GM21717 (cell line): ENCODE data around the gene NLRP1.

Experiments
- ATAC-seq: cut with Tn5 transposase; IDR thresholded peaks from one replicate; pipeline ENCODE4 v1.9.1; 2021; ENCODE audit warnings: mild to moderate bottlenecking, moderate library complexity; ENCODE audit not compliant: unreplicated experiment

NLRP1 gene

GRCh38 chr17:5485270-5486205, 98.8 kb downstream of the NLRP1 start, which contains the start of gene DERL2:
DERL2 (minus strand) TSS chr17:5486178; CDS start chr17:5486161, 17 bp downstream.
- ATAC-seq: peak; percentile 30

DNA sequence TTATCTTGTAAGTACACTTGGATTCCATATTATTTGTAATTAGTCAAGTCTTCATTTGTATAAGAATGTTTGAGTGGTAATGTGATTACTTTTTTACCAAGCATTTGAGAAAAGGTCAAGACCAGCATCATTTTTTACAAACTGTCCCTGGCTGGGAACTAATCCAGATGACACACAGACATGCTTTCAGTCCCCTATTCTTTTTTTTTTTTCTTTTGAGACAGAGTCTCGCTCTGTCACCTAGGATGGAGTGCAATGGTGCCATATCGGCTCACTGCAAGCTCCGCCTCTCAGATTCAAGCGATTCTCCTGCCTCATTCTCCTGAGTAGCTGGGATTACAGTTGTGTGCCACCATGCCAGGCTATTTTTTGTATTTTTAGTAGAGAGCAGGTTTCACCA, 102.9 kb downstream of the NLRP1 start:
- no peak for ATAC-seq

GRCh38 chr17:5480962-5481361, 103.3 kb downstream of the NLRP1 start:
- ATAC-seq: no peak

- ATAC-seq: no peak
Observed at GRCh38 chr17:5478992-5479391, 105.3 kb downstream of the NLRP1 start.

DNA sequence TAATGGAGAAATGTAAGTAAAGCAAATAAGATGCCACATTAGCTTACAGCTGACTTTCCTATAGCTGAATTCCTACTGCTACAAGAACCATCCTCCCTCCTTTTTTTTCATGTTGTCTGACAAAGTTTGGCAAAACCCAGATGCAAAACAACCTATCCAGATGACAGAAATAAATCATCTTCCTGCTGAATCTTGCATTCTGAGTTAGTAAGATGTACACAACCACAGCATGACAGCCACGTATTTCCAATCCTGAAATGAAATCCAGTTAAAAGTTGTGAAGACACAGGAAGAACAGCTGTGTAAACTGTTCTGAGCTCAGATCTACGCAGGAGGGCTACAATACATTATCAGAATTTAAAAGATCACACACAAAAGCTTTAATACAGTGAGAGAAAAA, 110.4 kb downstream of the NLRP1 start:
- ATAC-seq: no peak

- ATAC-seq: no peak
Observed at GRCh38 chr17:5472511-5472910, 111.8 kb downstream of the NLRP1 start.

GRCh38 chr17:5468075-5468473, 116.2 kb downstream of the NLRP1 start:
- ATAC-seq: peak; percentile 23

GRCh38 chr17:5467416-5467815, 116.9 kb downstream of the NLRP1 start:
- ATAC-seq: no peak

- ATAC-seq: no peak
Observed at GRCh38 chr17:5466295-5466694, 118.0 kb downstream of the NLRP1 start.

- ATAC-seq: no peak
Observed at GRCh38 chr17:5464717-5465507, 119.4 kb downstream of the NLRP1 start.
